GM19193 (cell line): ENCODE measurements around the gene HPSE2.

Source experiments
- POLR2A ChIP-seq: IDR thresholded peaks from 4 replicates; pipeline ENCODE4 v1.6.1; 2011; ENCODE audit not compliant: insufficient read depth, insufficient read length; ENCODE audit errors: extremely low read depth

Gene HPSE2

DNA sequence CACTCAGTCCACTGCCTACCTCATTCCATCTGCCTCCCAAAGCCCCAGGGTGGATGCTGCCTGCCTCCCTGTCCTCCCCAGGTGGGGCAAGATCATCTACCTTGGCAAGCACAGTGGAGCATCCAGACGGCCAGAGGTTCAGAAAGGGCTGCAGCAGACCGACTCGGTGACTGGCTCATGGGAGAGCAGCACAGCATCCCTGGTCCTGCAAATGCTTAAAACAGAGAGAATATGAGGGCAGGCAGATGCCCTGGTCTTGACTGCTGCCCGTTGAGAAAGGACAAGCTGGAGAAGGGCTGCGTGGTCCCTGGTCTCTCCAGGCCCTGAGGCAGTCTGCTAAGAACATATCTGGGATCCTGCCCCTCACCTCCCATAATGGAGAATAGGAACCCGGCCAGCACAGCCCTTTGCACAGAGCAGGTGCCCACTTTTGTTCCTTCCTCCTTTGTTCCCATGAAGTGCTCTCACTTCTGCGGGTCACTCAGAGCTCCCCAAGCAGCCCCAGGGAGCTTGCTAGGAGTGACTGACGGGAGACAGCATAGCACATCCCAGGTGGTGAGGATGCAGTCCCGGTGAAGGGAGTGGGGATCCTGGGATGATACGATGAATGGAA is 790.3 kb downstream of the HPSE2 start:
- no peak for TF ChIP-seq POLR2A

DNA sequence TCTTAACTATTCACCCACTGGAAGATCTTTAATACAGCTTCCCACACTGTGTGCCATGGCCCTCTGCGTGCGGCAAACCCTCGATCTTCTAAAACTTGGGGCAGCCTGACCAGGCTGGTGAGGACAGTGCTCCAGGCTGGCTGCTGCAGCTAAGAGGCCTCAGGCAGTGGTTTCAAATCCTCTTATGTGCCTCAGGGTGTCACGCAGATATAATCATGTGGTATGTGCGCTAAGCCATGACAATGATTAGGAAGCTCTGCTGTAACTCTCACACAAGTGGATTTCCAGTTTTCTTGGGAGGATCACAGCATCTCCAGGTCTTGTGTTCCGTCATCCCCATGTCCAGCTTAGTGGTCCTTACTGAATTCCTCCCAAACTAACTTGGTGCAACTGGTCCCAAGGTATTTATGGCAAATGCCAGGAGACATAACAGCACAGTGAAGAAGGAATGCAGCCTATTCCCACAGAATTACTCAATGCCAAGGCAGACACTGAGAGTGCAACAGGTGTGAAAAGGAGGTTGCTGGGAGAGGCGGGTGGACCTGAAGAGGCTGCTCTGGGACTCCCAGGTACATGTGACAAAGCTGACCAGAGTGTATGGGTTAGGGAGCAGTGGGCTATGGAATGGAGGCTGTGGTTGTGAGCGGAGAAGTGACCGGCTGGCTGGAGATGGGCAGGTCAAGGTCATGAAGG is 791.2 kb downstream of the HPSE2 start:
- TF ChIP-seq POLR2A: no peak

DNA sequence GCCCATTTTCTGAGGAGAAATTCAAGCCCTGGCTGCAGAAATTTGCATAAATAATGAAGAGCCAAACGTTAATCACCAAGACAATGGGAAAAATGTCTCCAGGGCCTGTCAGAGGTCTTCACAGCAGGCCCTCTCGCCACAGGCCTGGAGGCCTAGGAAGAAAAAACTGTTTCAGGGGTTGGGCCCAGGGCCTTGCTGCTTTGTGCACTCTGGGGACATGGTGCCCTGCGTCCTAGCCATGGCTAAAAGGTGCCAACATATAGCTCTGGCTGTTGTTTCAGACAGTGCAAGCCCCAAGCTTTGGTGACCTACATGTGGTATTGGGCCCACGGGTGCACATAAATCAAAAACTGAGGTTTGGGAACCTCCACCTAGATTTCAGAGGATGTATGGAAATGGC is 796.9 kb downstream of the HPSE2 start:
- TF ChIP-seq POLR2A: no peak

DNA sequence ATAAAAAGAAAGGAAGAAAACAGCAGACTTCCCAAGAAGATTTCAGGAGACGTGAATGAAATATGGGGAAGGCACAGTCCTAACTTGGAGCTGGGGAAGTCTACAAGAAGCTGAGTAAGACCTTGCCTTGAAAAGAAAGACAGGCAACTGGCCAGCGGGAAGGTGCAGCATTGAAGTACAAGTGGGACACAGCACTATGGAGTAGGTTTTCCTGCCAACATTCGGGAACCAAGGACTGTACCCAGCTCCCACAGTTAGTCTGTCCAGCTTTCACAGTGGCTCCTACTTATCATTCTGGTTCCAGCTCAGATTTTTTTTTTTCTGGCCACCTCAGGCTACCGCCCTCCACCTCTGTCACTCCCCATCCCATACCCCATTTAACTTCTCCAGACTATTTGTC is 798.9 kb downstream of the HPSE2 start:
- TF ChIP-seq POLR2A: no peak

DNA sequence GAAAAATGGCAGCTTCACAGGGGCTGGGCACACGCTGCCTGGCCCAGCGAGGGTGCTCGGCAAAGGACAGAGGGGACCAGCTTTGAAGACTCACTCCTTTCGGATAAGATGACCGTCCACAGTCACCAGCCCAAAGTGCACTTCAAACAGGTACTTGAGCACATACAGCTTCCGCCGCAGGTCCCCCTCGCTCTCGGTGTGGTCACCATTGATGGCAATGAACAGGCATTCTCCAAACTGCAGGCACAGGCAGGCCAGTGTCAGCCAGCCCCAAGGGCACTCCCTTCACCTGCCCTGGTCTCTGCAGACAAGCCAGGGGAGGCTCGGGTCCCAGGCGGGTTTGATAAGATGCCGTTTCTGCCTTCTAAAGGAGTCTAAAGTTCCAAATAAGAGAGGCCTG is 800.5 kb downstream of the HPSE2 start:
- no peak for TF ChIP-seq POLR2A

DNA sequence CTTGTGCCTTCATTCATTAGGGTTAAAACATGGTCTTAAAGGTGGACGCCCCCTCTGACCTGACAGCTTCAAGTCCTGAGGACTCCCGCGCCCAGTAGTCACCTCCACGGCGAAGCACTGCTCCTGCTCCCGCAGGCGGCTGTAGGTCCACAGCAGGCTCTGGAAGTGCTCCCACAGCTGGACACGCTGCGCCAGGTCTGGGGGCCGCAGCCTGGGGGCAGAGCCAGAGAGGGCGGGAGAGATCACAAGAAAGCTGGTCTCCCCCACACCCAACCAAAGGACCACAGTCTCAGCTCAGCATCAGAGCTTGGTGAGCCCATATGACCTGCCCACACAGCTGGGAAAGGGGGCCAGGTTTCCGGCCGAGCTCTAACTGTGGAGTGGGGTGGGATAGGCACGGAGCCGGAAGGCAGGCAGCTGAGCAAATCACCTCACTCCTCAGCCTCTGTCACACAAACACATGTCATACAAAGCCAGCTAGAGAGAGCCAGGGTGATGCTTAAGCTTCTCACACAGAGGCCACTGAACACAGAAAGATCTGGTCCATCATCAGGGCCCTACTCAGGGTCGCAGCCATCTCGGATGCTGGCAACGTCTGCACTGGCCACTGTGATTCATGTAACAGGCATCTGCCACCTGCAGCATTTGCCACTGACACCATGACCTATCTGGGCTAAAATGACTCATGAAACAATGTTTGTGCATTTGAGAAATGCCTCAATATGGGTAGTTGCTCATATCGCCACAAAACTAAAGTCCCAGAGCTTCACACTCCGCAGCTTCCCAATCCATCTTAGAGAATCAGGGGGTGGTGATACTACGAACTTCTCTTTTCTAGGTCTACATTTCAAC is 801.5 kb downstream of the HPSE2 start:
- TF ChIP-seq POLR2A: no peak

DNA sequence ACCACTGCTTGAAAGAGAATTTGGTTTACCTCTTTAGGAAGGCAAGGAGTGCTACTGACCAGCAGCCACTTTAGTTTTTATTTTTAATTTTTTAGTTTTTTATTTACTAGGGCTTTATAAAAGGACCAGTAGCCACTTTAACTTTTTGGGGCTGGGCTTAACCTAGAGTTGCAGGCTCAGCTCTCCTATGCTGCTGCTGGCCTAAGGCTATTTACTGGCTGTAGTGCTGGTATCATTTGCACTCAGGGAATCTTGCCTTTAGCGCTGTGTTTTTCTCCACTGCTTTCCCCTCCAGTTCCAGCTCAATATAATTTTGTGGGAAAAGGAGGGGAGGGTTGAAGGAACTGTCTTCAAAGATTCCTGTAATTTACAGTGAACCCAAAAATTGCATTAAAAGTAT is 802.3 kb downstream of the HPSE2 start:
- no peak for TF ChIP-seq POLR2A

DNA sequence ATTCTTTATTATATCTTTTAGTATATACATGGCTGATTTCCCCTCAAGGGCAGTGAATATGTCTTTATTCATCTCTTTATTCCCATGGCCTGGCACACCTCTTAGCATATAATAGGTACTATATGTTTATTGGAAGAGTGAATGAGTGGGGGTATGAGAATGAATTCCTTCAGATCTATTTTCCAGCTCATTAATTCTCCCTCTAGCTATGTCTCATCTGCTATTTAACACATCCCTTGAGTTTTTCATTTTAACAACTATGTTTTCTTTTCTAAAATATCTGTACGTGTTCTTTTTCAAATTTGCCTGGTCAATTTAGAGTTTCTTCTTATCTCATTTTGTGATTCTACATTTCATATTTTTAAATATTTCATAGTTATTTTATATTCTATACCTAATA is 803.3 kb downstream of the HPSE2 start:
- TF ChIP-seq POLR2A: no peak

DNA sequence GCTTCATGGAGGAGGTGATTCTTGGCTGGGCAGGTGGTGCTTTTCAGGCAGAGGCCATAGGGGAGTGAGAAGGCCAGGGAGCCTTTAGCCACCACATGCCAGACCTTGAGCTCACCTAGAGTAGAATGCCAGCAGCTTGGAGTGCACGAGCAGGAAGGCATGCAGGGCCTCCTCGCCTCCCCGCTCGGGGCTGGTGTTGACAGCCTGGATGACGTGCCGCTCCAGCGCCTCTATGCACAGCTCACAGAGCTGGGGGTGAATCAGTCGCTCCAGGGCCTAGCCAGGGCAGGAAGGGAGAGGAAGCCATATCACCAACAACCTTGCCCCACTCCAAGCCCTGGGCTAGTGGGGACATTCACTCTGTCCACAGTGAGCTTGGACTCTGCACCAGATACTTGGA is 804.6 kb downstream of the HPSE2 start:
- no peak for TF ChIP-seq POLR2A

DNA sequence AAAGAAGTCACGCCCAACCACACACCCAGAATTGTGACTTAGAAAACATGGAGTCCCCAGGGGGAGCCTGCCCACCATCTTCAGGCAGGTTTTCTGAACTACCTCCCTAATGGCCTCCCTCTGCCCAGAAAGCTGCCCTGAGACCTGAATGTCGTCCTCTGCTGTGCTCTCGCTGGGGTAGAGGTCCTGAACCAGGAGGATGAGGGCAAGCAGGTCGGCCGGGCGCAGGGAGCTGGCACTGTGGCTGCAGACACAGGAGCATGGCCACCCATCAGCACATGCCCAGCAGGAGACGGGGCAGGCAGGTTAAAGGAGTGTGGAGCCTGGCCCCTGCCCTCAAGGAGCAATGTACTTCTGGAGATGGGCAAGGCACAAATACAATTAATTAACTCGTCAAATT is 805.2 kb downstream of the HPSE2 start:
- no peak for TF ChIP-seq POLR2A

DNA sequence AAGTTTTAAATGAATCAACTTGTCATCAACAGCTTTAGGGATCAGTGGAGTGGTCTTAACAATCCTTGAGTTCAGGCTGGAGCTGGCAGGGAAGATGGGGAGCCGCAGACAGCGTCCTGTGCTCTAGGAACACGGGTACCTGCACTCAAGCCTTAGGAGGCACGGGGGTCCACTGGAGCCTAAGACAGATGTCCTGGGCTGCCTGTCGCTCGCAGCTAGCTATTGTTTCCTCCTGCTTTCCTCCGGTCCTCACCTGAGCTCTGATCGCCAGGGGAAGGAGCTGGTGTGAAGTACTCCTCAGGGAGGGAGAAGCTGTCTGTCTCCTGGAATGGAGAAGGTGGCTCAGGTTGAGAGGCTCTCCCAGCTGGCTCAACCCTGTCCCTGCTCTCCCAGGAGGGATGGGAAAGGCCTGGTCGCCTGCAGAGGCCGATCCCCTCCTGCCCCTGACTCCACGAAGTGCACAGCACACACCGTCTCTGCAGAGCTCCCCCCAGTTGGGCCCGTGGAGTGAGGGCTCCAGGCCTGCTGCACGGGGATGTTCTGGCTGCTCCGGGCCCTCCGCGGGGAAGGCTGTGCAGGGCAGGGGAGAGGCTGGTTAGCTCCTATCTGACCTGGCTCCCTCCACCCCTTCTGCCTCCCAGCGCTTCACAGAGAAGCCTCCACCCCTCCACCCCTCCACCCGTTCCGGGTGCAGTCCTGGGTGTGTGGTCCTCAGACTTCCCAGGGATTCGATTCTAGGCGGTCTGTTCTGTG is 806.2 kb downstream of the HPSE2 start:
- TF ChIP-seq POLR2A: no peak

DNA sequence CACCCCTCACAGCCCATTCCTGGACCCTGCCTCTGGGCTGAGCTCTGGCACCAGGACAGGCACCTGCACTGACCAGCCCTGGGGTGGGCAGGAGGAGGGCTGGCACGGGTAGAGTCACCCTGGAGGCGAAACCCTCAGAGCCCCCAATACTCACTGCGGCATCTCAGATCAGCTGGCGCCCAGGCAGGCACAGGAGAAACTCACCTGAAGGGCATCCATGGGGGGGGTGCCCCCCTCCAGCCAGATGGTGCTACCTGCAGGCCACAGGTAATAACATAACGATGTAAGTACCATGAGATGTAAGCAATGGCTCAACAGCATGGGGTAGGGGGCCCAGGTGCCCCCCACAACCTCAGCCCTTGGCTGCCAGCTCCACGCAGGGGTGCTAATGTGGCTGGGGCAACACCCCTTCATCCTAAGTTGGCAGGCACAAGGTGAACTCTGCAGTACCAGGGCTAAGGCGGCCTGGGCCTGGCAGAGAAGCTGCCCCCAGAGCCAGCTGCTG is 808.6 kb downstream of the HPSE2 start:
- TF ChIP-seq POLR2A: no peak

DNA sequence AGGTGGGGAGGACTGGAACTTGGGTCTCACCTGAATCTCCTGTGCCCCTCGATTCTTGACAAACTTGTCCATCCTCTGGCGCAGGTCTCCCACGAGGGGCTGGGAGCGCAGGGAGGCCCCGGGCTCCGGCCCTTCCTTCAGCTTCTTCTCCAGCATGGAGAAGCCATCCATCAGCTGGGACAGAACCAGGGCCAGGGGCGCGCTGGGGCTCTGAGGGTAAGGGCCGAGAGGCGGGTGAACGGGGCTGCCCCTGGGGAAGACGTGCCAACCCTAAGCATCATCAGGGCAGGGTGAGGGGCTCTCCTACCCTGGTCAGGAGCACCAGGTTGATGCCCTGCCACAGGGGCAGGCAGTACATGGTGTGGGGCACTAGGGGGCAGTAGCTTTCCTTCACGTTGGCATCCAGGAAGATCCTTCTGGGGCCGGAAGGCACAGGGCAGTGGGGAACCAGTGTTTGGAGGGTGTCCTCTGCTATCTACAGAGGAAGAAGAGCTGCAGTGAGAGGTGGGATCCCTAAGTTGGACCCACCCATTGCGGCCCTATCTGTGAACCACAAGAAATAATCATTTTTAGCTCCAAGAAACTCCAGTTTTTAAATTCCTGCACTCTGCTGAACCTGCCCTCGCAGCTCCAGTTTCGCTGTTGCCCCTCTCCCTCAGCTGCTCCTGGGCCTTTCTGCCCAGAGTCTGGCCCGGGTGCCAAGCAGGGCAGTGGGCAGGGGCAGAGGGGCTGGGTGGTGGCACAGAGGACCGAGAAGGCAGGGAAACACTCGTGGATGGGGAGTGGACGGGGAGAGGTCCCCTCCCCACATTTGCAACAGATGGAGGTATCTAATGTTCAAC is 809.9 kb downstream of the HPSE2 start:
- no peak for TF ChIP-seq POLR2A
